ENCODE results near the gene MAPK8IP1. TPM values are rescaled to one million over a fixed set of nuclear protein-coding genes. Genes with fewer than 3 reads are reported as not detected.

The MAPK8IP1 gene
- total and polyA plus RNA-seq, 2 donors (not counting 3 experiments of a cell fraction or from before 2014, with no cell fraction given), result 4.1 to 4.8 TPM

DNA sequence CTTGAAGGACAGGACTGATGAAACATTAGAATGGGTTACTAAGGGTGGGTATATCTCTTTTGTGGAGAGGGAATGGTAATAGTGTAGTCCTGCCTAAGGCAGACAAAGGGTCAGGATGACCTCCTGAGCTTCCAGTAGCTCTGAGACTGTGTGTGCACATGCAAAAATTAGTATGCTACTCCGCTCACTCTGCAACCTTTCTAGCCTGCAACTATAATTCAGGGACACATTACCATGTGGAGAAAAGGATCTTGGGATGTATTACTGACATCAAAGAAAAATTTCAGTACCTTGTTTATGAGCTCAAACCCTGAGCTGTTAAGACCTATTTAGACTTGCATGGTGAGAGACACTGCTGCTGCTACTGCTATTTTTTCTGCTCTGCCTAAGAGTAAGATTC, 62.4 kb downstream of the MAPK8IP1 start:
- Histone ChIP-seq H3K9ac (replicated peaks; ENCODE audit: extremely low read depth, insufficient read depth, low read length) (no peak overlapping the region), H4K20me1 (replicated peaks; ENCODE audit: control insufficient read depth, extremely low read depth, insufficient read depth, low read length) (no peaks in the 10 kb centered on the region), H3K27me3 (ENCODE audit: control insufficient read depth in 2 of 2, insufficient read depth in 2 of 2, low read length in 2 of 2) (no peaks in the 10 kb centered on the region), H3K9me3 (replicated peaks; ENCODE audit: control insufficient read depth, insufficient read depth, low read length) (no peaks in the 10 kb centered on the region), H3K4me2 (ENCODE audit: insufficient read depth, low read length) (no peak overlapping the region), H3K36me3 (ENCODE audit: control insufficient read depth in 2 of 2, extremely low read depth in 1 of 2, insufficient read depth in 2 of 2, low read length in 2 of 2) (peaks cover 8 to 29% of the 10 kb centered on the region in 2 experiments), H3K4me3 (replicated peaks in 1 of 3; ENCODE audit: insufficient read depth in 1 of 3, low read depth in 1 of 3, low read length in 3 of 3) (no peak overlapping the region), H3K79me2 (ENCODE audit: control insufficient read depth, insufficient read depth, low read length) (no peaks in the 10 kb centered on the region), H3K9me1 (replicated peaks; ENCODE audit: control insufficient read depth, extremely low read depth, insufficient read depth, low read length) (no peaks in the 10 kb centered on the region), H2AFZ (ENCODE audit: low read depth, low read length) (no peak overlapping the region), H3K4me1 (ENCODE audit: control insufficient read depth, extremely low read depth, insufficient read depth, low read length) (no peaks in the 10 kb centered on the region), H3K27ac (ENCODE audit: insufficient read depth, low read depth, low read length) (no peak overlapping the region)
- ChIA-PET POLR2A (no interaction called here), CTCF (interaction anchor here (7.1 kb wide), 1 partner anchor 17 kb away, joined by 52 read pairs; no protein-coding TSS in a partner anchor)
- BruUV-seq (replicated peaks), result no TSS peak
- TF ChIP-seq, protein P1, sequence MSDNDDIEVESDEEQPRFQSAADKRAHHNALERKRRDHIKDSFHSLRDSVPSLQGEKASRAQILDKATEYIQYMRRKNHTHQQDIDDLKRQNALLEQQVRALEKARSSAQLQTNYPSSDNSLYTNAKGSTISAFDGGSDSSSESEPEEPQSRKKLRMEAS (IDR thresholded peaks at IDR 0.05; ENCODE audit: insufficient read depth, insufficient read length), result no peak
- TF ChIP-seq POLR2AphosphoS5 (IDR thresholded peaks at IDR 0.05; ENCODE audit: insufficient read depth, low read depth, low read length) (no peak), FOS (IDR thresholded peaks at IDR 0.05; ENCODE audit: borderline replicate concordance, insufficient read depth, low read length) (no peak), MYC (IDR thresholded peaks at IDR 0.05; ENCODE audit: low read depth, low read length) (no peak), JUN (IDR thresholded peaks at IDR 0.05; ENCODE audit: borderline replicate concordance, insufficient read depth, insufficient read length, low read depth) (no peak), POLR2A (IDR thresholded peaks at IDR 0.05; ENCODE audit: low read depth, low read length) (no peak), GATA2 (IDR thresholded peaks at IDR 0.05; ENCODE audit: insufficient read depth, insufficient read length, low read depth, low read length) (no peak), EZH2 (IDR thresholded peaks at IDR 0.05; ENCODE audit: borderline replicate concordance, low read depth, low read length, severe bottlenecking) (no peak)
- TF ChIP-seq, protein P2, sequence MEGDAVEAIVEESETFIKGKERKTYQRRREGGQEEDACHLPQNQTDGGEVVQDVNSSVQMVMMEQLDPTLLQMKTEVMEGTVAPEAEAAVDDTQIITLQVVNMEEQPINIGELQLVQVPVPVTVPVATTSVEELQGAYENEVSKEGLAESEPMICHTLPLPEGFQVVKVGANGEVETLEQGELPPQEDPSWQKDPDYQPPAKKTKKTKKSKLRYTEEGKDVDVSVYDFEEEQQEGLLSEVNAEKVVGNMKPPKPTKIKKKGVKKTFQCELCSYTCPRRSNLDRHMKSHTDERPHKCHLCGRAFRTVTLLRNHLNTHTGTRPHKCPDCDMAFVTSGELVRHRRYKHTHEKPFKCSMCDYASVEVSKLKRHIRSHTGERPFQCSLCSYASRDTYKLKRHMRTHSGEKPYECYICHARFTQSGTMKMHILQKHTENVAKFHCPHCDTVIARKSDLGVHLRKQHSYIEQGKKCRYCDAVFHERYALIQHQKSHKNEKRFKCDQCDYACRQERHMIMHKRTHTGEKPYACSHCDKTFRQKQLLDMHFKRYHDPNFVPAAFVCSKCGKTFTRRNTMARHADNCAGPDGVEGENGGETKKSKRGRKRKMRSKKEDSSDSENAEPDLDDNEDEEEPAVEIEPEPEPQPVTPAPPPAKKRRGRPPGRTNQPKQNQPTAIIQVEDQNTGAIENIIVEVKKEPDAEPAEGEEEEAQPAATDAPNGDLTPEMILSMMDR (IDR thresholded peaks at IDR 0.05; ENCODE audit: extremely low read depth in 1 of 2, insufficient read depth in 1 of 2, low read depth in 1 of 2, low read length in 2 of 2), result no peak
- DNase-seq (ENCODE audit: low read depth, low spot score) (no peak), FAIRE-seq (no peak)
- intact Hi-C loops (cut with micrococcal nuclease) (no loop called here), dilution Hi-C loops (cut with MboI; ENCODE audit: extremely low pct_ligation_motif_present, low sequenced_read_pairs) (no loop called here)
